WTC11 (cell line): Measurements from ENCODE around the gene TOR1A. TPM values are rescaled to one million over a fixed set of nuclear protein-coding genes. Genes with fewer than 3 reads are reported as not detected.
"Not testable (repeated sequence)": the region's sequence is repeated elsewhere in the genome, so short reads cannot be mapped to it uniquely, and the experiment has no call there.

Experiments
- ATAC-seq: fragments of 200-7000 bp; cut with Tn5 transposase; 2 replicates; pipeline ENCODE4 v1.10.0; 2021; ENCODE audit warnings: mild to moderate bottlenecking, moderate library complexity
- CTCF ChIA-PET: fragments of 300-600 bp; sonication (Branson Sonifier 250); formaldehyde crosslinking; loops from one replicate; lab custom pipeline; 2021; ENCODE audit warnings: antibody characterized with exemption; lab: Charles Lee
- POLR2A ChIA-PET: fragments of 350-600 bp; sonication (Branson Sonifier 250); formaldehyde crosslinking; loops from one replicate; lab custom pipeline; 2021; ENCODE audit warnings: antibody characterized with exemption; lab: Charles Lee
- DNase-seq: peaks from one replicate; pipeline ENCODE4 v3.0.0; 2021; ENCODE audit warnings: low spot score
- H3K27ac Mint-ChIP-seq: 2 replicates; pipeline ENCODE4 v1.8.0; 2021; ENCODE audit warnings: mixed read lengths
- H3K27me3 Mint-ChIP-seq: 2 replicates; pipeline ENCODE4 v1.8.0; 2021; ENCODE audit warnings: low read depth, mild to moderate bottlenecking, moderate library complexity, mixed read lengths
- H3K36me3 Mint-ChIP-seq: 2 replicates; pipeline ENCODE4 v1.8.0; 2021; ENCODE audit warnings: mixed read lengths
- H3K4me1 Mint-ChIP-seq: 2 replicates; pipeline ENCODE4 v1.8.0; 2022; ENCODE audit warnings: mixed read lengths
- H3K4me3 Mint-ChIP-seq: 2 replicates; pipeline ENCODE4 v1.8.0; 2021; ENCODE audit warnings: mild to moderate bottlenecking, moderate library complexity, mixed read lengths
- H3K9me3 Mint-ChIP-seq: 2 replicates; pipeline ENCODE4 v1.8.0; 2021; ENCODE audit warnings: mixed read lengths
- AFF4 ChIP-seq: sonication (generic); formaldehyde crosslinking; IDR thresholded peaks from 2 replicates; pipeline ENCODE4 v1.8.1; 2023; ENCODE audit warnings: mild to moderate bottlenecking, missing genetic modification reagents, borderline replicate concordance
- CDX4 ChIP-seq: fragments of 250-450 bp; sonication (Bioruptor Pico); IDR thresholded peaks from 2 replicates; pipeline ENCODE4 v1.9.0; 2021; ENCODE audit warnings: moderate library complexity, mild to moderate bottlenecking, inconsistent platforms, borderline replicate concordance
- CREB1 ChIP-seq: sonication (generic); formaldehyde crosslinking; IDR thresholded peaks from 2 replicates; pipeline ENCODE4 v1.8.0; 2023; ENCODE audit warnings: mild to moderate bottlenecking, missing genetic modification reagents
- E2F5 ChIP-seq: sonication (generic); formaldehyde crosslinking; IDR thresholded peaks from 2 replicates; pipeline ENCODE4 v1.8.1; 2022; ENCODE audit warnings: mild to moderate bottlenecking, moderate library complexity, missing genetic modification reagents
- ELF4 ChIP-seq: sonication (generic); formaldehyde crosslinking; IDR thresholded peaks from 2 replicates; pipeline ENCODE4 v1.8.1; 2022; ENCODE audit warnings: low read depth, mild to moderate bottlenecking, moderate library complexity, missing genetic modification reagents
- FOXP1 ChIP-seq: sonication (generic); formaldehyde crosslinking; IDR thresholded peaks from 2 replicates; pipeline ENCODE4 v1.8.0; 2022; ENCODE audit warnings: missing genetic modification reagents, mild to moderate bottlenecking, moderate library complexity, borderline replicate concordance
- HMGXB4 ChIP-seq: sonication (generic); formaldehyde crosslinking; IDR thresholded peaks from 2 replicates; pipeline ENCODE4 v1.8.1; 2023; ENCODE audit warnings: mild to moderate bottlenecking, moderate library complexity, missing genetic modification reagents
- IRF2 ChIP-seq: sonication (generic); formaldehyde crosslinking; IDR thresholded peaks from 2 replicates; pipeline ENCODE4 v1.8.0; 2022; ENCODE audit warnings: low read depth, missing genetic modification reagents, borderline replicate concordance
- JAZF1 ChIP-seq: fragments of 250-450 bp; sonication (Bioruptor Pico); IDR thresholded peaks from 2 replicates; pipeline ENCODE4 v1.9.0; 2021; ENCODE audit warnings: moderate library complexity, mild to moderate bottlenecking, inconsistent platforms
- NR1H2 ChIP-seq: sonication (generic); formaldehyde crosslinking; IDR thresholded peaks from 2 replicates; pipeline ENCODE4 v1.9.0; 2021; ENCODE audit warnings: mild to moderate bottlenecking, moderate library complexity, missing genetic modification reagents
- PRRX2 ChIP-seq: fragments of 250-450 bp; sonication (Bioruptor Pico); IDR thresholded peaks from 2 replicates; pipeline ENCODE4 v1.8.0; 2021; ENCODE audit warnings: mild to moderate bottlenecking
- SMAD3 ChIP-seq: sonication (generic); formaldehyde crosslinking; IDR thresholded peaks from 2 replicates; pipeline ENCODE4 v1.8.0; 2022; ENCODE audit warnings: missing genetic modification reagents, mild to moderate bottlenecking, borderline replicate concordance
- TEAD4 ChIP-seq: sonication (generic); formaldehyde crosslinking; IDR thresholded peaks from 2 replicates; pipeline ENCODE4 v1.8.0; 2022; ENCODE audit warnings: mild to moderate bottlenecking, missing genetic modification reagents
- ZBTB21 ChIP-seq: sonication (generic); formaldehyde crosslinking; IDR thresholded peaks from 2 replicates; pipeline ENCODE4 v1.8.1; 2023; ENCODE audit warnings: mild to moderate bottlenecking, missing genetic modification reagents, borderline replicate concordance
- ZNF121 ChIP-seq: sonication (generic); formaldehyde crosslinking; IDR thresholded peaks from 2 replicates; pipeline ENCODE4 v1.8.0; 2023; ENCODE audit warnings: missing genetic modification reagents
- ZNF138 ChIP-seq: sonication (generic); formaldehyde crosslinking; conservative IDR thresholded peaks from 2 replicates; pipeline ENCODE4 v1.8.1; 2022; ENCODE audit warnings: mild to moderate bottlenecking, moderate library complexity, missing genetic modification reagents
- ZNF512 ChIP-seq: sonication (generic); formaldehyde crosslinking; IDR thresholded peaks from 2 replicates; pipeline ENCODE4 v1.8.1; 2022; ENCODE audit warnings: missing genetic modification reagents, borderline replicate concordance
- total RNA-seq: library from RNA; stranded (reverse); gene quantifications from 3 replicates; pipeline ENCODE4 v1.2.3, GENCODE V29; 2021

The TOR1A gene
- total RNA-seq, 1 experiment from 2014 or later = 32.7 TPM

- peak; percentile 46; the same call in 1 of the 2 replicates for TF ChIP-seq ZNF121 (CRISPR knock-in tag)
- H3K9me3 Mint-ChIP-seq, H3K4me3 Mint-ChIP-seq, ATAC-seq, H3K4me1 Mint-ChIP-seq, H3K36me3 Mint-ChIP-seq, POLR2A ChIA-PET, H3K27ac Mint-ChIP-seq, DNase-seq, H3K27me3 Mint-ChIP-seq: not testable (repeated sequence)
- CTCF ChIA-PET = interaction anchor here (0.7 to 1.1 kb wide), 3 partner anchors 15 to 69 kb away, joined by 3 to 5 read pairs (median 3); no protein-coding TSS in a partner anchor
Observed at GRCh38 chr9:129796029-129796428, 27.9 kb downstream of the TOR1A start.

GRCh38 chr9:129794549-129794948 lies 29.4 kb downstream of the TOR1A start:
- CTCF ChIA-PET = interaction anchor here (0.6 to 2.1 kb wide), 2 partner anchors 57 to 68 kb away, joined by 4 to 6 read pairs; no protein-coding TSS in a partner anchor
- Mint-ChIP-seq H3K36me3 (no peaks in the 10 kb centered on the region), H3K4me3 (no peak overlapping the region), H3K27me3 (peaks cover 6% of the 10 kb centered on the region; the same call in 1 of the 2 replicates), H3K9me3 (no peaks in the 10 kb centered on the region), H3K4me1 (no peaks in the 10 kb centered on the region), H3K27ac (no peak overlapping the region)
- no peak for DNase-seq
- POLR2A ChIA-PET = interaction anchor here (0.7 kb wide), 1 partner anchor 1055 kb away, joined by 3 read pairs; no protein-coding TSS in a partner anchor
- no peak for ATAC-seq
- TF ChIP-seq ZNF138 (no peak), SMAD3 (no peak), AFF4 (CRISPR knock-in tag) (no peak), ELF4 (CRISPR knock-in tag) (no peak), HMGXB4 (no peak), E2F5 (CRISPR knock-in tag) (no peak), JAZF1 (CRISPR knock-in tag) (no peak), TEAD4 (CRISPR knock-in tag) (no peak), CDX4 (CRISPR knock-in tag) (no peak), NR1H2 (no peak), PRRX2 (CRISPR knock-in tag) (no peak), FOXP1 (CRISPR knock-in tag) (no peak), CREB1 (CRISPR knock-in tag) (no peak), IRF2 (no peak), ZNF512 (no peak), ZBTB21 (CRISPR knock-in tag) (no peak)
